Measurements from ENCODE around the gene NHS.

GRCh38 chrX:17453788-17454187, 78.8 kb downstream of the NHS start:
- TF ChIP-seq POLR2A (IDR thresholded peaks at IDR 0.05) (no peak), CTCF (IDR thresholded peaks at IDR 0.05) (no peak)

Measured in body of pancreas (tissue), 4 donors.